Body of pancreas (tissue), 4 donors: ENCODE results near the gene GRIK4.

Experiments used
- POLR2A ChIP-seq, 3 donors: fragments of 450-650 bp; IDR thresholded peaks; one replicate each; pipeline ENCODE4 v1.6.1; 2016; ENCODE audit warnings: antibody characterized with exemption in 3 of 3, mild to moderate bottlenecking in 2 of 3
- TF ChIP-seq, protein P1 (sequence below), 7 experiments: fragments of 450-650 bp in 4 of 7; fragments of 200-600 bp in 3 of 7; sonication (generic) in 3 of 7; IDR thresholded peaks; one replicate each; pipeline ENCODE4 v1.5.1; 2016 to 2019; ENCODE audit warnings: antibody characterized with exemption in 7 of 7

DNA sequence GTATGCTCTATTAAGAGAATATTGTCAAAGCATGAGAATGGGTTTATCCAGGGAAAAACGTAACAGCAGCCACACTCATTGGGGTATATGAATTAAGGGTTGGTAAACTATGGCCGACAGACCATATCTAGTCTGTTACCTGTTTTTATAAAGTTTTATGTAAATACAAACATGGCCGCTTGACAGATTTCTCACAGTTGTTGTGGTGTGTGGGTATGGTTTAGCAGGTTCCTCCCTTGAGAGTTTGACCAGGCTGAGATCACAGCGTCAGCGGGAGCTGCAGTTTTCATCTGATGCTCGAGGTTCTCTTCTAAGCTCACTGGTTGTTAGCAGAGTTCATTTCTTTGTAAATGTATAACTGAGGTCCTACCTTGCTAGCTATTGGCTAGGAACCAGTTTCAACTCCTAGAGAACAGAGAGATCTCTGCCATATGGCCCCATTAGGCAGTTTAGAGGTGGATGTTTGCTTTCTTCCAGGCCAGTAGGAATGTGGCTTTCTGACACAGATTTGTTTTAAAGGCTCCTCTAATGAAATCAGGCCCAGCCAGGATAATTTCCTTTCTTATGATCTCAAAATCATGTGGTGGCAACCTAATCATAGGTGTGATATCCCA lies 45.5 kb upstream of the GRIK4 start:
- TF ChIP-seq, protein P1, sequence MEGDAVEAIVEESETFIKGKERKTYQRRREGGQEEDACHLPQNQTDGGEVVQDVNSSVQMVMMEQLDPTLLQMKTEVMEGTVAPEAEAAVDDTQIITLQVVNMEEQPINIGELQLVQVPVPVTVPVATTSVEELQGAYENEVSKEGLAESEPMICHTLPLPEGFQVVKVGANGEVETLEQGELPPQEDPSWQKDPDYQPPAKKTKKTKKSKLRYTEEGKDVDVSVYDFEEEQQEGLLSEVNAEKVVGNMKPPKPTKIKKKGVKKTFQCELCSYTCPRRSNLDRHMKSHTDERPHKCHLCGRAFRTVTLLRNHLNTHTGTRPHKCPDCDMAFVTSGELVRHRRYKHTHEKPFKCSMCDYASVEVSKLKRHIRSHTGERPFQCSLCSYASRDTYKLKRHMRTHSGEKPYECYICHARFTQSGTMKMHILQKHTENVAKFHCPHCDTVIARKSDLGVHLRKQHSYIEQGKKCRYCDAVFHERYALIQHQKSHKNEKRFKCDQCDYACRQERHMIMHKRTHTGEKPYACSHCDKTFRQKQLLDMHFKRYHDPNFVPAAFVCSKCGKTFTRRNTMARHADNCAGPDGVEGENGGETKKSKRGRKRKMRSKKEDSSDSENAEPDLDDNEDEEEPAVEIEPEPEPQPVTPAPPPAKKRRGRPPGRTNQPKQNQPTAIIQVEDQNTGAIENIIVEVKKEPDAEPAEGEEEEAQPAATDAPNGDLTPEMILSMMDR (IDR thresholded peaks at IDR 0.05), result no peak
- no peak for TF ChIP-seq POLR2A (IDR thresholded peaks at IDR 0.05)
